ENCODE measurements around the gene SLC26A9. TPM values are rescaled to one million over a fixed set of nuclear protein-coding genes. Genes with fewer than 3 reads are reported as not detected.

Gene SLC26A9
- total RNA-seq, 6 experiments from 2014 or later: not detected

DNA sequence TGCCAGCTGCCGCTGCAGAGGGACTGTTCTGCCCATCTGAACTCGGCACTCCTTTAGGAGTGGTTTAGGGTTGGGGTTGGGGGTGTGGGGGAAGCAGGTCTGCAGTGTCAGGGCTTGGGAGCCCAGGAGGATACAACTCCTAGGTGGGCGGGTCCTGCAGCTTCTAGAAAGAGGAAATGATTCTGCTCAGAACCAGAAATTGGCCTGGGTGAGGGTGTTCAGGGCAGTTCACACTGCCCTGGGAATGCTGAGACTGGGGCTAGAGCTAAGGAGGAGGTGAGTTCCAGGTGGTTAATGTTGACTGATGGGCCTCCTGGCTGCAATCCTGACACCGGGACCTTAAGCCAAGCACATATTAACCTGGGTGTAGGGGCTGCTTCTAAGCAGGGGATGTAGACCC lies 4.8 kb upstream of the SLC26A9 start:
- TF ChIP-seq, protein P1, sequence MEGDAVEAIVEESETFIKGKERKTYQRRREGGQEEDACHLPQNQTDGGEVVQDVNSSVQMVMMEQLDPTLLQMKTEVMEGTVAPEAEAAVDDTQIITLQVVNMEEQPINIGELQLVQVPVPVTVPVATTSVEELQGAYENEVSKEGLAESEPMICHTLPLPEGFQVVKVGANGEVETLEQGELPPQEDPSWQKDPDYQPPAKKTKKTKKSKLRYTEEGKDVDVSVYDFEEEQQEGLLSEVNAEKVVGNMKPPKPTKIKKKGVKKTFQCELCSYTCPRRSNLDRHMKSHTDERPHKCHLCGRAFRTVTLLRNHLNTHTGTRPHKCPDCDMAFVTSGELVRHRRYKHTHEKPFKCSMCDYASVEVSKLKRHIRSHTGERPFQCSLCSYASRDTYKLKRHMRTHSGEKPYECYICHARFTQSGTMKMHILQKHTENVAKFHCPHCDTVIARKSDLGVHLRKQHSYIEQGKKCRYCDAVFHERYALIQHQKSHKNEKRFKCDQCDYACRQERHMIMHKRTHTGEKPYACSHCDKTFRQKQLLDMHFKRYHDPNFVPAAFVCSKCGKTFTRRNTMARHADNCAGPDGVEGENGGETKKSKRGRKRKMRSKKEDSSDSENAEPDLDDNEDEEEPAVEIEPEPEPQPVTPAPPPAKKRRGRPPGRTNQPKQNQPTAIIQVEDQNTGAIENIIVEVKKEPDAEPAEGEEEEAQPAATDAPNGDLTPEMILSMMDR (IDR thresholded peaks at IDR 0.05): no peak
- Mint-ChIP-seq H3K27me3 (ENCODE audit: insufficient read depth) (peaks cover 28% of the 10 kb centered on the region), H3K4me3 (no peak overlapping the region), H3K36me3 (ENCODE audit: low read depth) (no peaks in the 10 kb centered on the region), H3K9me3 (no peaks in the 10 kb centered on the region), H3K27ac (no peak overlapping the region), H3K4me1 (ENCODE audit: low read depth) (peaks cover 22% of the 10 kb centered on the region)
- no peak for DNase-seq

- Mint-ChIP-seq H3K4me1 (ENCODE audit: low read depth) (peaks cover 26% of the 10 kb centered on the region), H3K9me3 (no peaks in the 10 kb centered on the region), H3K4me3 (no peak overlapping the region), H3K36me3 (ENCODE audit: low read depth) (no peaks in the 10 kb centered on the region), H3K27me3 (ENCODE audit: insufficient read depth) (peaks cover 34% of the 10 kb centered on the region), H3K27ac (no peak overlapping the region)
- DNase-seq: no peak
- TF ChIP-seq, protein P1 (IDR thresholded peaks at IDR 0.05): no peak
Observed at GRCh38 chr1:205947024-205947423, 3.8 kb upstream of the SLC26A9 start.

- no peaks in the 10 kb centered on the region for H3K9me3 Mint-ChIP-seq
- H3K36me3 Mint-ChIP-seq (ENCODE audit: low read depth): no peaks in the 10 kb centered on the region
- H3K4me1 Mint-ChIP-seq (ENCODE audit: low read depth): peaks cover 8% of the 10 kb centered on the region
- H3K27ac Mint-ChIP-seq: no peak overlapping the region
- peaks cover 47% of the 10 kb centered on the region for H3K27me3 Mint-ChIP-seq (ENCODE audit: insufficient read depth)
- DNase-seq: no peak
- TF ChIP-seq, protein P1 (IDR thresholded peaks at IDR 0.05): no peak
- H3K4me3 Mint-ChIP-seq: no peak overlapping the region
Observed at GRCh38 chr1:205945069-205945468, 1.8 kb upstream of the SLC26A9 start.

GRCh38 chr1:205944525-205944924 lies 1.3 kb upstream of the SLC26A9 start:
- peaks cover 47% of the 10 kb centered on the region for H3K27me3 Mint-ChIP-seq (ENCODE audit: insufficient read depth)
- no peaks in the 10 kb centered on the region for H3K36me3 Mint-ChIP-seq (ENCODE audit: low read depth)
- DNase-seq: no peak
- H3K9me3 Mint-ChIP-seq: no peaks in the 10 kb centered on the region
- no peak overlapping the region for H3K27ac Mint-ChIP-seq
- TF ChIP-seq, protein P1 (IDR thresholded peaks at IDR 0.05): no peak
- no peak overlapping the region for H3K4me3 Mint-ChIP-seq
- 0 out of 2 replicates have a peak, but pooled peaks cover 5% of the 10 kb centered on the region for H3K4me1 Mint-ChIP-seq (ENCODE audit: low read depth)

- no peaks in the 10 kb centered on the region for H3K36me3 Mint-ChIP-seq (ENCODE audit: low read depth)
- peaks cover 11% of the 10 kb centered on the region for H3K4me1 Mint-ChIP-seq (ENCODE audit: low read depth)
- H3K27me3 Mint-ChIP-seq (ENCODE audit: insufficient read depth): peaks cover 47% of the 10 kb centered on the region
- TF ChIP-seq, protein P1 (IDR thresholded peaks at IDR 0.05): no peak
- no peak overlapping the region for H3K4me3 Mint-ChIP-seq
- no peaks in the 10 kb centered on the region for H3K9me3 Mint-ChIP-seq
- no peak overlapping the region for H3K27ac Mint-ChIP-seq
- no peak for DNase-seq
Observed at GRCh38 chr1:205942631-205943159, 561 bp downstream of the SLC26A9 start.

GRCh38 chr1:205940710-205941109 lies 2.5 kb downstream of the SLC26A9 start:
- no peak for DNase-seq
- no peak overlapping the region for H3K27ac Mint-ChIP-seq
- H3K27me3 Mint-ChIP-seq (ENCODE audit: insufficient read depth): peaks cover 37% of the 10 kb centered on the region
- TF ChIP-seq, protein P1 (IDR thresholded peaks at IDR 0.05): no peak
- H3K9me3 Mint-ChIP-seq: no peaks in the 10 kb centered on the region
- no peaks in the 10 kb centered on the region for H3K36me3 Mint-ChIP-seq (ENCODE audit: low read depth)
- no peak overlapping the region for H3K4me3 Mint-ChIP-seq
- H3K4me1 Mint-ChIP-seq (ENCODE audit: low read depth): peaks cover 27% of the 10 kb centered on the region
